ENCODE measurements around the gene CEP131.

GRCh38 chr17:81237591-81238489, 15.1 kb upstream of the CEP131 start:
- TF ChIP-seq CTCF (IDR thresholded peaks at IDR 0.05) (no peak), POLR2AphosphoS5 (IDR thresholded peaks at IDR 0.05) (no peak), POLR2A (IDR thresholded peaks at IDR 0.05) (no peak)
